HepG2 (cell line): Measurements from ENCODE around the gene FCN3. TPM values are rescaled to one million over a fixed set of nuclear protein-coding genes. Genes with fewer than 3 reads are reported as not detected.

ENCODE experiments used
- ARNT ChIP-seq: fragments of 450-650 bp; IDR thresholded peaks from 2 replicates; pipeline ENCODE4 v1.6.1; 2017
- GABPB1 ChIP-seq: IDR thresholded peaks from 2 replicates; pipeline ENCODE4 v1.6.1; 2016; ENCODE audit warnings: mild to moderate bottlenecking, missing genetic modification reagents, moderate library complexity, missing compliant biosample characterization
- HNF4A ChIP-seq: sonication (generic); formaldehyde crosslinking; IDR thresholded peaks from 2 replicates; pipeline ENCODE4 v1.4.0; 2020; ENCODE audit warnings: missing genetic modification reagents
- HNRNPL ChIP-seq: fragments of 200-400 bp; formaldehyde crosslinking; IDR thresholded peaks from 2 replicates; pipeline ENCODE4 v1.6.1; 2017; ENCODE audit warnings: mild to moderate bottlenecking, low read depth, low read length
- RAD21 ChIP-seq: fragments of 450-650 bp; formaldehyde crosslinking; IDR thresholded peaks from 2 replicates; pipeline ENCODE4 v1.5.0; 2020; ENCODE audit warnings: mild to moderate bottlenecking
- RNF2 ChIP-seq: fragments of 450-650 bp; conservative IDR thresholded peaks from 2 replicates; pipeline ENCODE4 v1.6.1; 2016; ENCODE audit warnings: low read depth
- RXRA ChIP-seq: sonication (generic); formaldehyde crosslinking; IDR thresholded peaks from 2 replicates; pipeline ENCODE4 v1.5.1; 2020; ENCODE audit warnings: missing genetic modification reagents
- STAG1 ChIP-seq: sonication (generic); formaldehyde crosslinking; IDR thresholded peaks from 2 replicates; pipeline ENCODE4 v1.4.0; 2020; ENCODE audit warnings: missing genetic modification reagents
- TAF15 ChIP-seq: fragments of 200-400 bp; formaldehyde crosslinking; IDR thresholded peaks from one replicate; pipeline ENCODE4 v1.6.1; 2018; ENCODE audit warnings: mild to moderate bottlenecking, low read depth, low read length; ENCODE audit not compliant: poor library complexity, severe bottlenecking
- YY1 ChIP-seq: IDR thresholded peaks from 2 replicates; pipeline ENCODE4 v1.6.1; 2011; ENCODE audit warnings: low read length, low read depth, moderate library complexity, mild to moderate bottlenecking; ENCODE audit not compliant: insufficient read depth, insufficient replicate concordance
- ZFP62 ChIP-seq: sonication (generic); formaldehyde crosslinking; IDR thresholded peaks from 2 replicates; pipeline ENCODE4 v1.4.0; 2020; ENCODE audit warnings: missing genetic modification reagents
- ZFX ChIP-seq: sonication (generic); formaldehyde crosslinking; IDR thresholded peaks from 2 replicates; pipeline ENCODE4 v1.4.0; 2020; ENCODE audit warnings: mild to moderate bottlenecking, low read depth, missing genetic modification reagents, moderate library complexity
- ZMYM4 ChIP-seq: sonication (generic); formaldehyde crosslinking; IDR thresholded peaks from 2 replicates; pipeline ENCODE4 v1.8.1; 2023; ENCODE audit warnings: mild to moderate bottlenecking, missing genetic modification reagents
- ZNF687 ChIP-seq: sonication (generic); formaldehyde crosslinking; IDR thresholded peaks from 2 replicates; pipeline ENCODE4 v1.5.1; 2020; ENCODE audit warnings: mild to moderate bottlenecking, missing genetic modification reagents, moderate library complexity
- polyA plus RNA-seq, 8 experiments: library from polyadenylated mRNA; depleted of rRNA in 3 of 8; stranded (reverse) in 7 of 8; unstranded in 1 of 8; fragments of >200 nt; fragmentation: Illumina TruSeq in 4 of 8; extraction: Trizol in 4 of 8; gene quantifications; 2 replicates each; pipeline versions ENCODE4 v1.2.1 to v1.2.3, GENCODE V29; 2011 to 2016; ENCODE audit warnings: low read depth in 4 of 8, missing spikeins in 1 of 8, mixed read lengths in 1 of 8; ENCODE audit not compliant: insufficient read depth in 1 of 8
- total RNA-seq, 5 experiments: library from RNA; depleted of rRNA; stranded (reverse); fragments of >200 nt; fragmentation: Illumina TruSeq; extraction: Trizol; gene quantifications; 2 replicates each; pipeline ENCODE4 v1.2.3, GENCODE V29; 2016; ENCODE audit warnings: low read depth in 1 of 5
- TF ChIP-seq, protein P1 (sequence below): sonication (generic); formaldehyde crosslinking; IDR thresholded peaks from 2 replicates; pipeline ENCODE4 v1.5.0; 2020; ENCODE audit warnings: mild to moderate bottlenecking, missing genetic modification reagents, moderate library complexity
- TF ChIP-seq, protein P2 (sequence below): sonication (generic); formaldehyde crosslinking; IDR thresholded peaks from 2 replicates; pipeline ENCODE4 v1.8.1; 2023; ENCODE audit warnings: mild to moderate bottlenecking, missing genetic modification reagents
- TF ChIP-seq, protein P3 (sequence below): sonication (generic); formaldehyde crosslinking; IDR thresholded peaks from 2 replicates; pipeline ENCODE4 v1.8.0; 2022; ENCODE audit warnings: mild to moderate bottlenecking, missing genetic modification reagents, borderline replicate concordance
- TF ChIP-seq, protein P4 (sequence below): sonication (generic); formaldehyde crosslinking; IDR thresholded peaks from 2 replicates; pipeline ENCODE4 v1.4.0; 2020; ENCODE audit warnings: missing genetic modification reagents

Gene FCN3
- total and polyA plus RNA-seq, 2 of the 13 experiments (the other 11 are each of a cell fraction or from before 2014, with no cell fraction given) = not detected

- TF ChIP-seq, protein P1, sequence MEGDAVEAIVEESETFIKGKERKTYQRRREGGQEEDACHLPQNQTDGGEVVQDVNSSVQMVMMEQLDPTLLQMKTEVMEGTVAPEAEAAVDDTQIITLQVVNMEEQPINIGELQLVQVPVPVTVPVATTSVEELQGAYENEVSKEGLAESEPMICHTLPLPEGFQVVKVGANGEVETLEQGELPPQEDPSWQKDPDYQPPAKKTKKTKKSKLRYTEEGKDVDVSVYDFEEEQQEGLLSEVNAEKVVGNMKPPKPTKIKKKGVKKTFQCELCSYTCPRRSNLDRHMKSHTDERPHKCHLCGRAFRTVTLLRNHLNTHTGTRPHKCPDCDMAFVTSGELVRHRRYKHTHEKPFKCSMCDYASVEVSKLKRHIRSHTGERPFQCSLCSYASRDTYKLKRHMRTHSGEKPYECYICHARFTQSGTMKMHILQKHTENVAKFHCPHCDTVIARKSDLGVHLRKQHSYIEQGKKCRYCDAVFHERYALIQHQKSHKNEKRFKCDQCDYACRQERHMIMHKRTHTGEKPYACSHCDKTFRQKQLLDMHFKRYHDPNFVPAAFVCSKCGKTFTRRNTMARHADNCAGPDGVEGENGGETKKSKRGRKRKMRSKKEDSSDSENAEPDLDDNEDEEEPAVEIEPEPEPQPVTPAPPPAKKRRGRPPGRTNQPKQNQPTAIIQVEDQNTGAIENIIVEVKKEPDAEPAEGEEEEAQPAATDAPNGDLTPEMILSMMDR (CRISPR knock-in tag) = peak; percentile 85
- TF ChIP-seq ZNF687 (CRISPR knock-in tag) (peak; percentile 44; the same call in 1 of the 2 replicates), RAD21 (CRISPR knock-in tag) (peak; percentile 86), RNF2 (no peak), RXRA (CRISPR knock-in tag) (0 out of 2 replicates have a peak, but pooled peaks have one; percentile 30), GABPB1 (CRISPR knock-in tag) (0 out of 2 replicates have a peak, but pooled peaks have one; percentile 26), HNF4A (CRISPR knock-in tag) (no peak), ZFX (CRISPR knock-in tag) (0 out of 2 replicates have a peak, but pooled peaks have one; percentile 15), STAG1 (CRISPR knock-in tag) (peak; percentile 85), ARNT (no peak), YY1 (peak; percentile 43), HNRNPL (no peak), TAF15 (no peak), ZMYM4 (no peak), ZFP62 (no peak)
- TF ChIP-seq, protein P2, sequence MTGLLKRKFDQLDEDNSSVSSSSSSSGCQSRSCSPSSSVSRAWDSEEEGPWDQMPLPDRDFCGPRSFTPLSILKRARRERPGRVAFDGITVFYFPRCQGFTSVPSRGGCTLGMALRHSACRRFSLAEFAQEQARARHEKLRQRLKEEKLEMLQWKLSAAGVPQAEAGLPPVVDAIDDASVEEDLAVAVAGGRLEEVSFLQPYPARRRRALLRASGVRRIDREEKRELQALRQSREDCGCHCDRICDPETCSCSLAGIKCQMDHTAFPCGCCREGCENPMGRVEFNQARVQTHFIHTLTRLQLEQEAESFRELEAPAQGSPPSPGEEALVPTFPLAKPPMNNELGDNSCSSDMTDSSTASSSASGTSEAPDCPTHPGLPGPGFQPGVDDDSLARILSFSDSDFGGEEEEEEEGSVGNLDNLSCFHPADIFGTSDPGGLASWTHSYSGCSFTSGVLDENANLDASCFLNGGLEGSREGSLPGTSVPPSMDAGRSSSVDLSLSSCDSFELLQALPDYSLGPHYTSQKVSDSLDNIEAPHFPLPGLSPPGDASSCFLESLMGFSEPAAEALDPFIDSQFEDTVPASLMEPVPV (CRISPR knock-in tag) = no peak
- TF ChIP-seq, protein P3, sequence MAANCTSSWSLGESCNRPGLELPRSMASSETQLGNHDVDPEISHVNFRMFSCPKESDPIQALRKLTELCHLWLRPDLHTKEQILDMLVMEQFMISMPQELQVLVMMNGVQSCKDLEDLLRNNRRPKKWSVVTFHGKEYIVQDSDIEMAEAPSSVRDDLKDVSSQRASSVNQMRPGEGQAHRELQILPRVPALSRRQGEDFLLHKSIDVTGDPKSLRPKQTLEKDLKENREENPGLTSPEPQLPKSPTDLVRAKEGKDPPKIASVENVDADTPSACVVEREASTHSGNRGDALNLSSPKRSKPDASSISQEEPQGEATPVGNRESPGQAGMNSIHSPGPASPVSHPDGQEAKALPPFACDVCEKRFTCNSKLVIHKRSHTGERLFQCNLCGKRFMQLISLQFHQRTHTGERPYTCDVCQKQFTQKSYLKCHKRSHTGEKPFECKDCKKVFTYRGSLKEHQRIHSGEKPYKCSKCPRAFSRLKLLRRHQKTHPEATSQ = no peak
- TF ChIP-seq, protein P4, sequence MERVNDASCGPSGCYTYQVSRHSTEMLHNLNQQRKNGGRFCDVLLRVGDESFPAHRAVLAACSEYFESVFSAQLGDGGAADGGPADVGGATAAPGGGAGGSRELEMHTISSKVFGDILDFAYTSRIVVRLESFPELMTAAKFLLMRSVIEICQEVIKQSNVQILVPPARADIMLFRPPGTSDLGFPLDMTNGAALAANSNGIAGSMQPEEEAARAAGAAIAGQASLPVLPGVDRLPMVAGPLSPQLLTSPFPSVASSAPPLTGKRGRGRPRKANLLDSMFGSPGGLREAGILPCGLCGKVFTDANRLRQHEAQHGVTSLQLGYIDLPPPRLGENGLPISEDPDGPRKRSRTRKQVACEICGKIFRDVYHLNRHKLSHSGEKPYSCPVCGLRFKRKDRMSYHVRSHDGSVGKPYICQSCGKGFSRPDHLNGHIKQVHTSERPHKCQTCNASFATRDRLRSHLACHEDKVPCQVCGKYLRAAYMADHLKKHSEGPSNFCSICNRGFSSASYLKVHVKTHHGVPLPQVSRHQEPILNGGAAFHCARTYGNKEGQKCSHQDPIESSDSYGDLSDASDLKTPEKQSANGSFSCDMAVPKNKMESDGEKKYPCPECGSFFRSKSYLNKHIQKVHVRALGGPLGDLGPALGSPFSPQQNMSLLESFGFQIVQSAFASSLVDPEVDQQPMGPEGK (CRISPR knock-in tag) = 0 out of 2 replicates have a peak, but pooled peaks have one; percentile 25
These were observed 21.0 kb upstream of the FCN3 start (continued) for GRCh38 chr1:27395441-27396195.
